PC-3 (cell line): ENCODE measurements around the gene PKD2L2.

Experiments
- CTCF ChIP-seq: fragments of 300-600 bp; sonication (generic); conservative IDR thresholded peaks from 2 replicates; pipeline ENCODE4 v1.5.1; 2017; ENCODE audit warnings: antibody characterized with exemption, low read depth, mild to moderate bottlenecking, low read length
- EZH2phosphoT487 ChIP-seq: fragments of 300-600 bp; sonication (generic); IDR thresholded peaks from 2 replicates; pipeline ENCODE4 v1.6.1; 2018; ENCODE audit warnings: mild to moderate bottlenecking, antibody characterized with exemption, low read length, borderline replicate concordance

- no peak for TF ChIP-seq CTCF
- TF ChIP-seq EZH2phosphoT487, result no peak
Observed at GRCh38 chr5:137916923-137917322, 27.7 kb downstream of the PKD2L2 start.
